HG03457 (cell line): ENCODE data around the gene P3H3.

Source experiments
- ATAC-seq: cut with Tn5 transposase; IDR thresholded peaks from one replicate; pipeline ENCODE4 v1.9.1; 2021; ENCODE audit warnings: moderate number of reproducible peaks; ENCODE audit not compliant: unreplicated experiment

P3H3 gene

GRCh38 chr12:6842075-6842474 lies 13.9 kb downstream of the P3H3 start:
- ATAC-seq, result no peak

- ATAC-seq, result no peak
These were observed 15.1 kb downstream of the P3H3 start for GRCh38 chr12:6843118-6843902.

GRCh38 chr12:6845395-6845794 lies 17.2 kb downstream of the P3H3 start:
- no peak for ATAC-seq

GRCh38 chr12:6846316-6846869 lies 18.2 kb downstream of the P3H3 start:
- no peak for ATAC-seq

- no peak for ATAC-seq
These were observed 19.5 kb downstream of the P3H3 start for GRCh38 chr12:6847676-6848075.

GRCh38 chr12:6849427-6849826 lies 21.2 kb downstream of the P3H3 start:
- ATAC-seq, result no peak

GRCh38 chr12:6849976-6850560 lies 21.9 kb downstream of the P3H3 start:
- no peak for ATAC-seq

GRCh38 chr12:6850796-6851152 lies 22.6 kb downstream of the P3H3 start:
- no peak for ATAC-seq

GRCh38 chr12:6851153-6851920 lies 23.1 kb downstream of the P3H3 start, which contains the start of gene CDCA3:
Gene CDCA3 (minus strand): TSS chr12:6851286. CDS start chr12:6850952, 334 bp downstream.
- ATAC-seq, result peak; percentile 29

- ATAC-seq, result peak; percentile 61
These were observed 23.9 kb downstream of the P3H3 start, which contains the start of gene USP5 for GRCh38 chr12:6851921-6852650. Gene USP5 (plus strand): TSS chr12:6852150. CDS start chr12:6852180, 30 bp downstream.

GRCh38 chr12:6852651-6853354 lies 24.6 kb downstream of the P3H3 start:
- no peak for ATAC-seq

GRCh38 chr12:6853626-6854025 lies 25.4 kb downstream of the P3H3 start:
- no peak for ATAC-seq

- no peak for ATAC-seq
These were observed 25.8 kb downstream of the P3H3 start for GRCh38 chr12:6854036-6854435.

- no peak for ATAC-seq
These were observed 27.1 kb downstream of the P3H3 start for GRCh38 chr12:6855322-6855721.

- ATAC-seq, result no peak
These were observed 30.6 kb downstream of the P3H3 start for GRCh38 chr12:6858799-6859198.

- no peak for ATAC-seq
These were observed 31.9 kb downstream of the P3H3 start for GRCh38 chr12:6860116-6860515.

- no peak for ATAC-seq
These were observed 32.7 kb downstream of the P3H3 start for GRCh38 chr12:6860942-6861341.

- ATAC-seq, result no peak
These were observed 33.2 kb downstream of the P3H3 start for GRCh38 chr12:6861391-6861790.

GRCh38 chr12:6863033-6863432 lies 34.8 kb downstream of the P3H3 start:
- ATAC-seq, result no peak
